ENCODE measurements around the gene GLMP.

GLMP gene

DNA sequence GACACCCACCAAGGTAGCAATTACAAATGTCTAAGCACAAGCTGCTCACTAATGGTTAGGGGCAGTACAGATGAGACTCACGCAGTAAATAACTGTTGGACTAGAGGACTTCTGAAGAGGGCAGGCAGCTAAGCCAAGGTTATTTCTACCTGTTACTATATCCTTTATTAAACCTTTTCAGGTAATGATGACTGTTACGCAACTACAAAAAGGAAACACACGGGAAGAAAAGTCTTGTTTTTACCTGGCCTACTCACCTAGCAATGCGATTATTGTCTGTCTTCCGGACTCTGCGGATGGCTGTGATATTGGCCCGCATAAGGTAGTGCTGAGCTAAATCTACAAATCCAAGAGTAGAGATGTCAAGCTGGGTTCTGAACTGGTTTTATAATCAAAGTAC lies 21.4 kb upstream of the GLMP start:
- H3K27me3 ChIP-seq (replicated peaks; ENCODE audit: control insufficient read depth, insufficient read depth, low read length), result no peaks in the 10 kb centered on the region
- no peak overlapping the region for H3K9ac ChIP-seq (ENCODE audit: low read length)
- no peak overlapping the region for H3K4me3 ChIP-seq (ENCODE audit: low read length)
- no peaks in the 10 kb centered on the region for H3K9me3 ChIP-seq (ENCODE audit: control insufficient read depth, low read length)
- peaks cover 99% of the 10 kb centered on the region for H3K36me3 ChIP-seq (ENCODE audit: control insufficient read depth, insufficient read depth, low read length, severe bottlenecking)
- DNase-seq (ENCODE audit: low read depth), result no peak
- H3K4me1 ChIP-seq (ENCODE audit: control insufficient read depth, insufficient read depth, low read length), result no peaks in the 10 kb centered on the region

DNA sequence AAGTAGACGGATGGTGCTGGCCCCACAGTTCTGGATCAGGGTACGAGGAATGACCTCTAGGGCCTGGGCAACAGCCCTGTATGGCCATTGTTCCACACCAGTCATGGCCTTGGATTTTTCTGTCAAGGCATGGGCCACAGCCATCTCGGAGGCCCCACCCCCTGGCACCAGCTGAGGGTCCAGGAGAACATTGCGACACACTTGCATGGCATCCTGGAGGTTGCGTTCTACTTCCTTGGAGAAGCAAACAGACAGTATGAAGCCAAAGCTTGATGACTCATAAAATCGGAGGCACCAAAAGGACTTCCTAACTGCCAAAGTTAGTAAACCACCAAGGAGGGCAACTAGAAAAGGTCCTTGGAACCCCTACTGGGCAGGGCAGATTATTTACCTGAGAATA lies 15.5 kb upstream of the GLMP start:
- Histone ChIP-seq H3K27me3 (replicated peaks; ENCODE audit: control insufficient read depth, insufficient read depth, low read length) (no peaks in the 10 kb centered on the region), H3K9me3 (ENCODE audit: control insufficient read depth, low read length) (no peaks in the 10 kb centered on the region), H3K36me3 (ENCODE audit: control insufficient read depth, insufficient read depth, low read length, severe bottlenecking) (peaks cover 92% of the 10 kb centered on the region), H3K4me1 (ENCODE audit: control insufficient read depth, insufficient read depth, low read length) (peaks cover 9% of the 10 kb centered on the region), H3K4me3 (ENCODE audit: low read length) (no peak overlapping the region), H3K9ac (ENCODE audit: low read length) (no peak overlapping the region)
- peak; percentile 39 for DNase-seq (ENCODE audit: low read depth)

- DNase-seq (ENCODE audit: low read depth), result peak; percentile 27
- Histone ChIP-seq H3K4me3 (ENCODE audit: low read length) (no peak overlapping the region), H3K9me3 (ENCODE audit: control insufficient read depth, low read length) (no peaks in the 10 kb centered on the region), H3K27me3 (replicated peaks; ENCODE audit: control insufficient read depth, insufficient read depth, low read length) (no peaks in the 10 kb centered on the region), H3K4me1 (ENCODE audit: control insufficient read depth, insufficient read depth, low read length) (peaks cover 9% of the 10 kb centered on the region), H3K9ac (ENCODE audit: low read length) (no peak overlapping the region), H3K36me3 (ENCODE audit: control insufficient read depth, insufficient read depth, low read length, severe bottlenecking) (peaks cover 73% of the 10 kb centered on the region)
Measured at GRCh38 chr1:156308078-156308477, 12.6 kb upstream of the GLMP start.

DNA sequence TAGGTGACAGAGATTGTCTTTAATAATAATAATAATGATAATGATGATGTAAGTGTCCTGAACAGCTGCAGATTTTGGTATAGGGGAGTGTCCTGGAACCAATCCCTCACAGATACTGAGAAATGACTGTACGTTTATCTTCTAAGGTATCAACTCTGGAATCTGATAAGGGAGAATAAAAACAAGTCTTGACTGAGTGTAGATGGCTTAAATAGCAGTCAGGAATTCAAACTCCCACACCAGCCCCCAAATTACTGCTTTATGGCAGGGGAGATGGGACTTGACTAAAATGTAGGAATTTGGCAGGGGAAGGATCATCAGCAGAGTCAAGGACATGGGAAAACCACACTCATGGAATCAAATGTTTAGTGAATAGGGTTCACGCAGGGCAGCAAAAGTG lies 9.7 kb upstream of the GLMP start:
- Histone ChIP-seq H3K36me3 (ENCODE audit: control insufficient read depth, insufficient read depth, low read length, severe bottlenecking) (peaks cover 44% of the 10 kb centered on the region), H3K27me3 (replicated peaks; ENCODE audit: control insufficient read depth, insufficient read depth, low read length) (no peaks in the 10 kb centered on the region), H3K9ac (ENCODE audit: low read length) (no peak overlapping the region)

DNA sequence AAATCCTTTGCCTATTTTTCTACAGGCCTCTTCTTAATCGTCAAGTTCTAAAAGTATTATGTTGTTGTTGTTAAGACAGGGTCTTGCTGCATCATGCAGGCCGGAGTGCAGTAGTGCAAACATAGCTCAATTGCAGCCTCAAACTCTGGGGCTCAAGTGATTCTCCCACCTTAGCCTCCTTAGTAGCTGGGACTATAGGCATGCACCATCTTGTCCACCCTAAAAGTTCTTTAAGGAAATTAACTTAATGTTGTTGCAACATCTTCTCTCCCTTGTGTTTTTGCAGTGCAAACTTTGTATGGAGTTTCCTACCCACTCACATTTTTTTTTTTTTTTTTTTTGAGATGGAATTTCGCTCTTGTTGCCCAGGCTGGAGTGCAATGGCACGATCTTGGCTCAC lies 7.8 kb upstream of the GLMP start:
- no peak overlapping the region for H3K4me3 ChIP-seq (ENCODE audit: low read length)
- H3K4me1 ChIP-seq (ENCODE audit: control insufficient read depth, insufficient read depth, low read length), result no peaks in the 10 kb centered on the region
- H3K27me3 ChIP-seq (replicated peaks; ENCODE audit: control insufficient read depth, insufficient read depth, low read length), result no peaks in the 10 kb centered on the region
- no peak overlapping the region for H3K9ac ChIP-seq (ENCODE audit: low read length)
- DNase-seq (ENCODE audit: low read depth), result no peak
- no peaks in the 10 kb centered on the region for H3K9me3 ChIP-seq (ENCODE audit: control insufficient read depth, low read length)
- H3K36me3 ChIP-seq (ENCODE audit: control insufficient read depth, insufficient read depth, low read length, severe bottlenecking), result peaks cover 26% of the 10 kb centered on the region

More for the DNA sequence above, 9.7 kb upstream of the GLMP start:
- H3K4me1 ChIP-seq (ENCODE audit: control insufficient read depth, insufficient read depth, low read length), result no peaks in the 10 kb centered on the region
- no peak overlapping the region for H3K4me3 ChIP-seq (ENCODE audit: low read length)
- H3K9me3 ChIP-seq (ENCODE audit: control insufficient read depth, low read length), result no peaks in the 10 kb centered on the region
- DNase-seq (ENCODE audit: low read depth), result no peak

- no peak within 1 kb of the TSS for H3K4me3 ChIP-seq (ENCODE audit: low read length)
- no peak within 1 kb of the TSS for H3K9ac ChIP-seq (ENCODE audit: low read length)
- no peak for DNase-seq (ENCODE audit: low read depth)
- H3K9me3 ChIP-seq (ENCODE audit: control insufficient read depth, low read length), result no peaks in the 10 kb centered on the region
- H3K36me3 ChIP-seq (ENCODE audit: control insufficient read depth, insufficient read depth, low read length, severe bottlenecking), result peaks cover 3% of the 10 kb centered on the region
- peaks cover 11% of the 10 kb centered on the region for H3K4me1 ChIP-seq (ENCODE audit: control insufficient read depth, insufficient read depth, low read length)
- H3K27me3 ChIP-seq (replicated peaks; ENCODE audit: control insufficient read depth, insufficient read depth, low read length), result no peaks in the 10 kb centered on the region
Measured at GRCh38 chr1:156298852-156299357, 3.4 kb upstream of the GLMP start, which contains the start of gene VHLL. VHLL (minus strand) TSS chr1:156299307; CDS start chr1:156299189, 118 bp downstream.

DNA sequence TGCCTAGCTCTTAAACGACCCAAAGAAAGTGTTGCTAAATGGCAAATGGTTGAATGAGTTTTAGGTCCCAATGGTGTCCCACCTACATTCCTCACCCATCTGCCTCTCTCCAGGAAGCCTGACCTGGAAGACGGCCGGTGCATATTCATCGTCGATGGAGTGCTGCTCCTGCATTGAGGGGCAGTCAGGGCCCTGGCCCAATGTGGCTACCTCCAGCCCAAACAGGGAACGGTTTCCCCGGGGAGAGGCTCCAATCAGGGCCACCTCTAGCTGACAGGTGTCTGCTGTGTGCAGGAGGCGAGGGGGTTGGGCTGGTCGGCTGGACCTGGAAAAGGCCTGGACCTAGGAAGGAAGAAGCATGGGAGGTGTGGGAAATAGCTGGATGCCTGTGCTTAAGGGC lies 1.6 kb downstream of the GLMP start:
- Histone ChIP-seq H3K4me3 (ENCODE audit: low read length) (no peak overlapping the region), H3K27me3 (replicated peaks; ENCODE audit: control insufficient read depth, insufficient read depth, low read length) (no peaks in the 10 kb centered on the region), H3K4me1 (ENCODE audit: control insufficient read depth, insufficient read depth, low read length) (peaks cover 25% of the 10 kb centered on the region), H3K36me3 (ENCODE audit: control insufficient read depth, insufficient read depth, low read length, severe bottlenecking) (peaks cover 2% of the 10 kb centered on the region), H3K9ac (ENCODE audit: low read length) (no peak overlapping the region), H3K9me3 (ENCODE audit: control insufficient read depth, low read length) (no peaks in the 10 kb centered on the region)
- DNase-seq (ENCODE audit: low read depth), result no peak

- no peak for DNase-seq (ENCODE audit: low read depth)
- H3K36me3 ChIP-seq (ENCODE audit: control insufficient read depth, insufficient read depth, low read length, severe bottlenecking), result peaks cover 3% of the 10 kb centered on the region
- H3K4me1 ChIP-seq (ENCODE audit: control insufficient read depth, insufficient read depth, low read length), result peaks cover 25% of the 10 kb centered on the region
- H3K4me3 ChIP-seq (ENCODE audit: low read length), result no peak overlapping the region
- H3K9ac ChIP-seq (ENCODE audit: low read length), result no peak overlapping the region
- H3K27me3 ChIP-seq (replicated peaks; ENCODE audit: control insufficient read depth, insufficient read depth, low read length), result no peaks in the 10 kb centered on the region
- no peaks in the 10 kb centered on the region for H3K9me3 ChIP-seq (ENCODE audit: control insufficient read depth, low read length)
Measured at GRCh38 chr1:156293098-156293434, 2.4 kb downstream of the GLMP start.

GRCh38 chr1:156291226-156292061 lies 4.0 kb downstream of the GLMP start:
- no peaks in the 10 kb centered on the region for H3K9me3 ChIP-seq (ENCODE audit: control insufficient read depth, low read length)
- DNase-seq (ENCODE audit: low read depth), result peak; percentile 95
- peaks cover 3% of the 10 kb centered on the region for H3K36me3 ChIP-seq (ENCODE audit: control insufficient read depth, insufficient read depth, low read length, severe bottlenecking)
- H3K4me1 ChIP-seq (ENCODE audit: control insufficient read depth, insufficient read depth, low read length), result peaks cover 25% of the 10 kb centered on the region
- H3K9ac ChIP-seq (ENCODE audit: low read length), result peak overlapping the region; percentile 78
- H3K4me3 ChIP-seq (ENCODE audit: low read length), result peak overlapping the region; percentile 81
- H3K27me3 ChIP-seq (replicated peaks; ENCODE audit: control insufficient read depth, insufficient read depth, low read length), result no peaks in the 10 kb centered on the region

GRCh38 chr1:156289857-156290256 lies 5.6 kb downstream of the GLMP start:
- H3K4me1 ChIP-seq (ENCODE audit: control insufficient read depth, insufficient read depth, low read length), result peaks cover 22% of the 10 kb centered on the region
- H3K27me3 ChIP-seq (replicated peaks; ENCODE audit: control insufficient read depth, insufficient read depth, low read length), result no peaks in the 10 kb centered on the region
- no peak overlapping the region for H3K4me3 ChIP-seq (ENCODE audit: low read length)
- H3K9me3 ChIP-seq (ENCODE audit: control insufficient read depth, low read length), result no peaks in the 10 kb centered on the region
- no peak for DNase-seq (ENCODE audit: low read depth)
- H3K36me3 ChIP-seq (ENCODE audit: control insufficient read depth, insufficient read depth, low read length, severe bottlenecking), result peaks cover 3% of the 10 kb centered on the region
- no peak overlapping the region for H3K9ac ChIP-seq (ENCODE audit: low read length)

- peaks cover 3% of the 10 kb centered on the region for H3K36me3 ChIP-seq (ENCODE audit: control insufficient read depth, insufficient read depth, low read length, severe bottlenecking)
- H3K9me3 ChIP-seq (ENCODE audit: control insufficient read depth, low read length), result no peaks in the 10 kb centered on the region
- H3K4me3 ChIP-seq (ENCODE audit: low read length), result no peak overlapping the region
- no peaks in the 10 kb centered on the region for H3K27me3 ChIP-seq (replicated peaks; ENCODE audit: control insufficient read depth, insufficient read depth, low read length)
- no peak overlapping the region for H3K9ac ChIP-seq (ENCODE audit: low read length)
- no peak for DNase-seq (ENCODE audit: low read depth)
- peaks cover 26% of the 10 kb centered on the region for H3K4me1 ChIP-seq (ENCODE audit: control insufficient read depth, insufficient read depth, low read length)
Measured at GRCh38 chr1:156286061-156286460, 9.4 kb downstream of the GLMP start.

Data from adipocyte (in vitro differentiated cells).